GM18909 (cell line): ENCODE data around the gene ACBD6.

Source experiments
- ATAC-seq: cut with Tn5 transposase; IDR thresholded peaks from one replicate; pipeline ENCODE4 v1.9.1; 2021; ENCODE audit warnings: mild to moderate bottlenecking; ENCODE audit not compliant: unreplicated experiment, poor library complexity

The ACBD6 gene

GRCh38 chr1:180249725-180250498, 252.5 kb downstream of the ACBD6 start:
- ATAC-seq, result no peak

GRCh38 chr1:180248731-180249681, 253.4 kb downstream of the ACBD6 start:
- ATAC-seq, result no peak

- no peak for ATAC-seq
These were observed 254.2 kb downstream of the ACBD6 start for GRCh38 chr1:180248176-180248575.

- no peak for ATAC-seq
These were observed 254.8 kb downstream of the ACBD6 start for GRCh38 chr1:180247580-180247979.

GRCh38 chr1:180247061-180247460, 255.3 kb downstream of the ACBD6 start:
- ATAC-seq, result no peak

GRCh38 chr1:180246579-180246978, 255.8 kb downstream of the ACBD6 start:
- no peak for ATAC-seq

GRCh38 chr1:180244840-180245239, 257.5 kb downstream of the ACBD6 start:
- no peak for ATAC-seq

- no peak for ATAC-seq
These were observed 258.7 kb downstream of the ACBD6 start for GRCh38 chr1:180243517-180244221.

- no peak for ATAC-seq
These were observed 260.4 kb downstream of the ACBD6 start for GRCh38 chr1:180241716-180242544.

- ATAC-seq, result no peak
These were observed 263.0 kb downstream of the ACBD6 start for GRCh38 chr1:180239145-180240096.

GRCh38 chr1:180238675-180239074, 263.7 kb downstream of the ACBD6 start:
- ATAC-seq, result no peak
